Activated CD8-positive, alpha-beta memory T cell treated with anti-CD3 and anti-CD28 coated beads, Interleukin-2, amount 50 U/mL, for 1 hour (primary cell): ENCODE results near the gene ADAT1.
"Not testable (repeated sequence)": the region's sequence is repeated elsewhere in the genome, so short reads cannot be mapped to it uniquely, and the experiment has no call there.

ENCODE experiments used
- DNase-seq: peaks from one replicate; pipeline ENCODE4 v3.0.0-alpha.2; 2020; ENCODE audit errors: extremely low read depth

Gene ADAT1

GRCh38 chr16:75620326-75621169 lies 2.5 kb downstream of the ADAT1 start:
- DNase-seq: peak; percentile 31

DNA sequence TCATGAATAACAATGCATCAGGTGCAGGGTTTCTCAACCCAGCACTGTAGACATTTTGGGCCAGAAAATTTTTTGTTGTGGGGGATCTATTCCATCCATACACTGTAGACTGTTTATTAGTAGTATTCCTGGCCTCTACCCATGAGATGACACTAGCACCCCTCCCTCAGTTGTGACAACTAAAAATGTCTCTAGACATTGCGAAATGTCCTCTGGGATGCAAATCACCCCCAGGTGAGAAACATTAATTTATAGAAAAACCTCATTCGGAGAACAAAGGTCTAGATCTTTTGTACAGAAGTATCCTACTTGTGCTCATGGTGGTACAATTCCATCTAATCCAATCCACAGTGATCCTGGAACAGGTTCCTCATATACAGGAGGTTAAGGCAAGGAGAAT lies 4.3 kb downstream of the ADAT1 start:
- DNase-seq: no peak

DNA sequence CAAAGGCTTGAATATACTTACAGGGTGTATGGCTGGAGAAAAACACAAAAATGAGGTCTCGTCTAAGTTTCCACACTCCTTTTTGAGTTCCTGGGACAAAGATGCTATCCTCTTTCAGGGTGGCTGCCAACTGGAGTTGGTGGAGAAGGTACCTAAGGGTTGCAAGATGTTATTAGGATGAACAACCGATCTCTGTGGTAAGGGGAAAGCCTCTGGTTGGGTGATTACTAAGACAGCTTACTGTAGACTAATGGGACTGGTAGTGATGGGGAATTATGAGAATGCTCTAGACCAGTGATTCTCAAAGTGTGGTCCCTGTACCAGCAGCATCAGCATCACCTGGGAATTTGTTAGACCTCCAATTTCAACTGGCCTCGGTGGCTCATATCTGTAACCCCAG lies 6.0 kb downstream of the ADAT1 start:
- no peak for DNase-seq

GRCh38 chr16:75616521-75617010 lies 6.5 kb downstream of the ADAT1 start:
- DNase-seq: no peak

DNA sequence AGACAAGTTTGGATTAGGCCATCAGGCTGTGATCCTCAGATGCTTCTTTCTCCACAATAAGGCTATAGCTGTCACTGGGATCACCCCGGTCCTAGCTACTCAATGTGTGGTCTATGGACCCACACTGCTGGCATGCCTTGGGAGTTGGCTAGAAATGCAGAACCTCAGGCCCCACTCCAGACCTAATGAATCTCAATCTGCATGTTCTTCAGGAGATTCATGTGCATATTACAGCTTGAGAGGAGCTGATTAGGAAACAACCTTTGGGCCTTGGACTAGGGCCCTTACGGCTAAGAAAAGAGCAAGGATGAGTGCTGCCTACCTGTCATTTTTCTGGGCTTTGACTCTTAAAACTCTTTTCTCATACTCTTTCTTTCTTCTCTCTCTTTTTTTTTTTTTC lies 7.5 kb downstream of the ADAT1 start:
- DNase-seq: no peak

DNA sequence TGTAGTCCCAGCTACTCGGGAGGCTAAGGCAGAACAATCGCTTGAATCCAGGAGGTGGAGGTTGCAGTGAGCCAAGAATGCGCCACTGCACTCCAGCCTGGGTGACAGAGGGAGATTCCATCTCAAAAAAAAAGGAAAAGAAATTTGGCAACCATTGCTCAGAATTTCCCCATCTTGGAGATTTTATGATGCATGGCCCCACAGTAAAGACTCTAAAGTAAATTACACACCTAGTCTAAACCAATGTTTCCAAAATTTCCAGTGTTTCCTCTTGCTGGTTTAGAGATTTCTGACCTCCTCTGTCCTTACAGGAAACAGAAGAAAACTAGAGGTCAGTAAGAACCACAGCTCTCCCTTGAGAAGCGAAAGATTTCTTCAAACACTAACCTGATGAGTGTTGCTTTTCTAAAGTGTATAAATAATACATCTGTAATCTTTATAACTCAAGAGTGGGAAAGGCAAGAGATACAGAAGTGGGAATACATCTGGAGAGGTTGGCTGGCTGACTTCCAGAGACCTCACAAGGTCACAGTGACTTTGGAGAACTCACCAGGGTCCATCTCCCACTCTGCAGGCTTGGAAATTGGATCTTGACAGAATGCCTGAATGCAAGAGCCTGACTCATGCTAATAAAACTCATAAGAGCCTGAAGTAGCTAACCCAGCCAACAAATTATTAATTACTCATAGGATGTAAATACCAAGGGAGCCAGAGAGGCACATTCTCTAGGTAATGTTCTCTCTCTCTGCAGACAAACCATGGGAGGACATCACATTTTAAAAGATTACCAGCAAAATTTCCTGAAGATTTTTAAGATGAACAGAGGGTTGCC lies 8.8 kb downstream of the ADAT1 start:
- no peak for DNase-seq

DNA sequence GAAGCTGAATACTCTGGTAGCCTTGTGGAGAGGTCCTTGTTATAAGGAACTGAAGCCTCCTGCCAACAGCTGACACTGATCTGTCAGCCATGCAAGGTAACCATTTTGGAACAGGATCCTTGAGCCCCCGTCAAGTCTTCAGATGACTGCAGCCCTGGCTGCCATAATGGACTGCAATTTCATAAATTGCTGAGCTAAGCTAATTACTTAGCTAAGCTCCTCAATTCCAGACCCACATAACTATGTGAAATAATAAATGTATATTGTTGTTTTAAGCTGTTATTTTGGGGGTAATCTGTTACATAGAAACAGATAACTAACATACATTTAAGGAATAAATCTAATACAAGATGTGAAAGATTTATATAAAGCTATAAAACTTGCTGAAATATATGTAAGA lies 16.6 kb downstream of the ADAT1 start:
- DNase-seq: no peak

DNA sequence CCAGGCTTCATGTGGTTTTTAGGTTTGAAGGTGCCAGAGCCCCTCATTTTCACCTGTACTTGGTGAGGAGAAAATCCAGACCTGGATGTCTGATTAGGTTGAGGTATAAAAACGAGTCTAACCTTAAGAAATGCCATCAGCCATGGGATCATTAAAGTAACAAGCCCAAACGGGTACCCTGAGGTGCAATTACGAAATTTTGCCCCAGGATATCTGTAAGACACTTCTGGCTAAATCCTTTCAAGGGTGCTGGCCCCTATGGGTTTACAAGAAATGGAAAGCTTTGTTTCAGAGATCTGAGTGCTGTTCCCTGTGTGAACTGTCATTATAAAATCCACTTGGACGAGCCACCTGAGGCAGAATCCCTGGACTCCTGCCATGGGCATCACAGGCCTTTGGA lies 19.8 kb downstream of the ADAT1 start:
- no peak for DNase-seq

- no peak for DNase-seq
These were observed 23.4 kb downstream of the ADAT1 start for GRCh38 chr16:75599452-75600277.

DNA sequence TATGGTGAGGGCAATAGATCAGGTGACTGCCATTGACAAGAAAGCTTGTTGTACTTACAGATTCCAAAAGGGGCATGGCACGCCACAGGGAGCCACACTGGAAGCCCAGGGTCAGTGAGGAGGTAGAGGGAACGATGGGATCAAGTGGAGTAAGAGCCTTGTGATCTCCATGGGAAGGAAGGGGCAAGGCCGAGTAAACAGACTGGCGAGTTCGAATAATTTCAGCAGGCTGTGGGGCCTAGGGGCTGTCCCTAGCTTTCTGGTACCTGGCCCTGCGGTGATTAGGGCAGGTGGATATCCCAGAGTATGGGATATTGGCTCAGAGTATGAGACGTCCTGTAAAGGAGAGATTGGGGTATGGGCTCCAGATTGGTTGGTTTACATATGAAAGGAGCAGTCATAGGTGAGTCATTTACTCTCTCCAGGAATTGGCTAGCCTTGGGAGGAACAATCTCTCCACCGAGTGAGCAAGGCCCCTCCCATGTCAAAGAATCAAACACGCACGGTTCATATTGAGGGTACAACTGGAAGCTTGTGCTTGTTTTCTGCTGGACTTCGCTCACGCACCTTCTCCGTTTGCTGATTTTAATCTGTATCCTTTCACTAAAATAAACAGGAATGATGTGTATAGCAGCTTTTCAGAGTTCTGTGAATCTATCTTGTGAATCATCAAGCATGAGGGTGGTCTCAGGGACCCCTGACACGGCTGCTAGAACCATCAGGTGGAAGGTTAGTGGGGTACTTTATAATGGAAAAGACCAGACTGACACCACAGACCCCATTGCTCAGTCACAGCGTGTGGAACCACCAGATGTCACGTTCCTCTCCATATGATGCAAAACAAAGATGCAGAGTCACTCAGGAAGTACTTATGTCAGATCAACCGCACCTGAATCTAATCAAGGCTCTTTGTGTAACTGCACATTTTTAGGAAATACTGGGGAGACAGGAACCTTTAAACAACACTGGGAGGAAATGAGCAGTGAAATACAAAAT lies 29.0 kb downstream of the ADAT1 start:
- no peak for DNase-seq

GRCh38 chr16:75593308-75593707 lies 29.8 kb downstream of the ADAT1 start:
- DNase-seq: no peak

- not testable (repeated sequence) for DNase-seq
These were observed 31.2 kb downstream of the ADAT1 start for GRCh38 chr16:75591927-75592326.

DNA sequence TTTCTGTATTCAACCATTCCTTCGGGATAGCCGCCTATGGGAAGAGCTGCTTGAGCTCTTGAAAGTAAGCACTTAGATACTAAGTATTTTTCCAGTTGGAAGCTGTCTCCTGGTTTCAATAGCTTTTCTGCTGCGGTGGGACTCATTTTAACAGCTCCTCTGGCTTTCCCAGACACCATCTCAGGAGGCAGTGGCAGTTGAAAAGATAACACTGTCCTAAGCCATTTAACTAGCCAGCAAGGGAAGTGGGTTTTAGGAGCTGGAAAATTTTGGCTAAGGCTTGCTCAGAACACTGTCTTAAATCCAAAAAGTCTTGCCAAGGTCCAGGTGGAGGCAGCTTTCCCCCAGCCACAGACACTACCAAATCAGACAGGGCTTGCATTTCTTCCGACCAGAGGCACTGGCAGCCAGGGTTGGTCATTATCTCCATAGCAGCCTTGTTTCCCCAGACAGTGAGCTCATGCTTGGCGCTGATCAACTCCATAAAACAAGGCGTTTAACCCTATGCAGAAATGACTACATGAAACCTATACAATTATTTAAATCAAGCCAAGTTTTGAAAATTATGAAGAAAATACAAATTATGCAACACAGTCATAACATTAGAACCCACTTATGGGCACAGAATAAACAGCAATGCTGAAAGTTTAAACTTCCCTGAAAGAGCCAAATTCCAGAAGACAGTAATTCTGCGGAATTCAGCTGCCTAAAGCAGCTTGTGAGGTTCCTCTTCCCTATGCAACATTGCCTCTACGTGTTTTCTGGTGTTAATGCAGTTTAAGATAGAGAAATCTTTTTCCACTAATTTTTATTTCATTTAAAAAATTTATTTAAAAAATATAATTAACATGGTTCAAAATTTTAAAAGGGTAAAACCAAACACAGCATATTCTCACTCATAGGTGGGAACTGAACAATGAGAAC lies 31.9 kb downstream of the ADAT1 start:
- DNase-seq: no peak

DNA sequence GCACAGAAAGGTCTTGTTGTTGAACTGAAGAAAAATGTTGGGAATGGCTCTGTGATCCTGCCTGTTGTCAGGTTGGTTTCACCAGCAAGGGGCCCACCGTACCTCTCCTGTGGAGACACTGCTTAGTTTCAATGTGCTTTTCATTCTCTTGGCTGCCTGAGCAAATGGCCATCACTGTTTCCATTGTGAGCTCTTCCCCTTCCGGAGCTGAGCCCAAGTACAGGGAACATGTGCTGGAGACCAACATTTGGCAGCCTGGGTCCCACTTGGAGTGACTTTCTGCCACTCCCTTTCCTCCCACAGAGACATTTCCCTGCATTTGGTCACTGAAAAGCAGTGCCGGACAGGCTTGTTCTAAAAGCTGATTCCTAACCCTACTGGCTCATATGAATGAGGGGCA lies 33.8 kb downstream of the ADAT1 start:
- no peak for DNase-seq

- no peak for DNase-seq
These were observed 34.4 kb downstream of the ADAT1 start for GRCh38 chr16:75588716-75589115.

DNA sequence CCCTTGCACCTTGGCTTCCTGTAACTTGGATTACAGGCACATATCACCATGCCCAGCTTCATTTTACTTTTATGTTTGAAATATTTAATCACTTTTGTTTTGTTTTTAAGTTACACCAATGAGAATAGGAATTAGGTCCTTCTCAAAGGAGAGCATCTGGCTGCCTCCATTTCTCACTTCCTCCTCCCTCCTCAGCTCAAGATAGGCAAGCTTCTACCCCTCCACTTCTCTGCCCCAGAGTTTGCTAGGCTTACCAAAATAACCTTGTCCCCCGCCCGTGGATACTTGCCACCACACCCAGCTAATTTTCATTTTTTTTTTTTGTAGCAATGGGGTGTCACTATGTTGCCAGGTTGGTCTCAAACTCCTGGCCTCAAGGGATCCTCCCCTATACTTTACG lies 39.0 kb downstream of the ADAT1 start:
- DNase-seq: no peak

GRCh38 chr16:75579281-75579834 lies 43.7 kb downstream of the ADAT1 start:
- no peak for DNase-seq

- no peak for DNase-seq
These were observed 44.4 kb downstream of the ADAT1 start for GRCh38 chr16:75578725-75579124.

- DNase-seq: no peak
These were observed 44.9 kb downstream of the ADAT1 start for GRCh38 chr16:75578212-75578611.
